ENCODE results near the gene PTEN.

The PTEN gene

DNA sequence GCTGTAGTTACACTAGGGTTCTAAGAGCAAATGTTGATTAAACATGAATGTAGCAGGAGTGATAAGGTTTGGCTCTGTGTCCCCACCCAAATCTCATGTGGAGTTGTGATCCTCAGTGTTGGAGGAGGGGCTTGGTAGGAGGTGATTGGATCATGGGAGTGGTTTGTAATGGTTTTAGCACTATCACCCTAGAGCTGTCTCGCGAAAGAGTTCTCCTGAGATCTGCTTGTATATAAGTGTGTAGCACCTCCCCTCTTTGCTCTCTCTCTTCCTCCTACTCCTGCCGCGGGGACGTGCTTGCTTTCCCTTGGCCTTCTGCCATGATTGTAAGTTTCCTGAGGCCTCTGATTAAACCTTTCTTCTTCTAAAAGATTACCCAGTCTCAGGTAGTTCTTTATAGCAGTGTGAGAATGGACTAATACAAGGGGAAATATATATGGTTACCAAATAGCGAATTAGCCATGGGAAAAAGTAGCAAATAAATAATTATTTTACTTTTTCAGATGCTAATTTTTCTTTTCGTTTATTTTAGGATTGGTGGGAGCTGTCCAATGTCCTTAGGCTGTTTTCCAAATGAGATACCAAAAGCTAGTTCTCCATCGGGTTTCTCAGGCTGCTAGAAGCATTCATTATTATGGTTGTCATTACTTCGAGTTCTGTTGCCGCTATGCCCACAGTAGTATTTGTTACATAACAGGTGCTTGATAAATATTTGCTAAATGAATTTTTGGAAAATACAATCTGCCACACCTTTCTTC is 58.7 kb downstream of the PTEN start:
- Histone ChIP-seq H3K4me3 (ENCODE audit: low read length) (no peak overlapping the region), H3K27me3 (ENCODE audit: control insufficient read depth, insufficient read depth, low read length) (no peaks in the 10 kb centered on the region), H3K9me3 (ENCODE audit: control insufficient read depth, insufficient read depth, low read length) (no peaks in the 10 kb centered on the region), H3K36me3 (ENCODE audit: control insufficient read depth, insufficient read depth, low read length) (no peaks in the 10 kb centered on the region), H3K4me1 (ENCODE audit: control insufficient read depth, insufficient read depth, low read length) (peaks cover 3% of the 10 kb centered on the region; the same call in 1 of the 2 replicates), H3K27ac (ENCODE audit: low read length) (no peak overlapping the region)
- WGBS (ENCODE audit: insufficient coverage, insufficient read length): no CpG with 5 or more reads among the region's 10 CpGs
- DNase-seq (ENCODE audit: low read depth, low spot score): no peak

DNA sequence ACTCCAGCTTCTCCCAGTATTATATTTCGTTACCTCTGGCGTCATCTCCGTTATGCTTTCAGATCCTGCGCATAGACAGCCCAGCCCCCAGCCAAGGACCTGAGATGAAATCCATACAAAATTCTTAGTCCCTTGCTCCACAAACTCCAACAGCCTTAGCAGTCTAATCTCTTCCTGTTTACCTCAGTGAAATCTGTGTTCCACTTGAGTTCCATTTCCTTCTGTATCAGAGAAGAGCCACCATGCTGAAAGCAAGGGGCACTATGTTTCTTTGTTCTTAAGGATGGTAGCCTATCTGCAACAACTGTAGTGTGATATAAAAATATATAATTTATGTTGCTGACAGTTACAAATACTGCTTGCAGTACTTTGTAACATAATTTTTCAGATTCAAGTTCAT is 59.8 kb downstream of the PTEN start:
- no CpG with 5 or more reads among the region's 4 CpGs for WGBS (ENCODE audit: insufficient coverage, insufficient read length)
- Histone ChIP-seq H3K4me1 (ENCODE audit: control insufficient read depth, insufficient read depth, low read length) (peaks cover 3% of the 10 kb centered on the region; the same call in 1 of the 2 replicates), H3K4me3 (ENCODE audit: low read length) (no peak overlapping the region), H3K27me3 (ENCODE audit: control insufficient read depth, insufficient read depth, low read length) (no peaks in the 10 kb centered on the region), H3K36me3 (ENCODE audit: control insufficient read depth, insufficient read depth, low read length) (no peaks in the 10 kb centered on the region), H3K9me3 (ENCODE audit: control insufficient read depth, insufficient read depth, low read length) (no peaks in the 10 kb centered on the region), H3K27ac (ENCODE audit: low read length) (no peak overlapping the region)
- no peak for DNase-seq (ENCODE audit: low read depth, low spot score)

DNA sequence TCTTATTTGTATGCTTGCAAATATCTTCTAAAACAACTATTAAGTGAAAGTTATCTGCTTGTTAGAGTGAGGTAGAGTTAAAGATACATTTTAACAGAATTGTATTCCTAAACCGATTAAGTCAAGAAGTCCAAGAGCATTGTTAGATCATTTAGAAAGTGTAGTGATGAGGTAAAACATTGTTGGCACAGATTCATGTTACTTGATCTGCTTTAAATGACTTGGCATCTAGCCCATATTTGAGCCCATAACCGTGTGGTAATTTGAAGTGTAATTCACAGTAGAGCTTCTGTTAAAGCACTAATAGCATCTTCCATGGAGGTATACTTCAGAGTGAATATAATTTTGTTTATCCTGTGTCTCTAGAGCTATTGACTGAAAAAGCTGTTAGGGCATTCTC is 62.1 kb downstream of the PTEN start:
- no peak overlapping the region for H3K4me3 ChIP-seq (ENCODE audit: low read length)
- no peaks in the 10 kb centered on the region for H3K9me3 ChIP-seq (ENCODE audit: control insufficient read depth, insufficient read depth, low read length)
- H3K27me3 ChIP-seq (ENCODE audit: control insufficient read depth, insufficient read depth, low read length): no peaks in the 10 kb centered on the region
- DNase-seq (ENCODE audit: low read depth, low spot score): no peak
- no peaks in the 10 kb centered on the region for H3K36me3 ChIP-seq (ENCODE audit: control insufficient read depth, insufficient read depth, low read length)
- no CpG with 5 or more reads among the region's 2 CpGs for WGBS (ENCODE audit: insufficient coverage, insufficient read length)
- no peak overlapping the region for H3K27ac ChIP-seq (ENCODE audit: low read length)
- H3K4me1 ChIP-seq (ENCODE audit: control insufficient read depth, insufficient read depth, low read length): peaks cover 3% of the 10 kb centered on the region; the same call in 1 of the 2 replicates

DNA sequence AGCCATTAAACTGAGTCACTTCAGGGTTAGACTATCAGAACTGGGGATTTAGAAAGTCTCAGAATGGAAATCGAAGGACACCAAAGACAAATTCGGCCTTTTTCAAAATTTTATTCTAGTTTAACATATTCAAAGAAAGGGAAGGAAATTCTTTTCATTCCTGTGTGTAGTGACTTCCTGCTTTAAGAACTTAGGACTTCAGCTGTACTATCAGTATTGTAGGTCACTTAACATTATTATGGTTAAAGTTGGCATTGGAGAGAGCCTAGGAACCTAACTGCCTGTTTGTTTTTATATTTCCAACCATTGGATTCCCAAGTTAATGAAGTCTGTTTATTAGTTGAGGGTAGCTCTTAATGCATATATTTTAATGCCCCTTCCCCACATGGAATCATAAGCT is 63.7 kb downstream of the PTEN start:
- Histone ChIP-seq H3K9me3 (ENCODE audit: control insufficient read depth, insufficient read depth, low read length) (no peaks in the 10 kb centered on the region), H3K4me1 (ENCODE audit: control insufficient read depth, insufficient read depth, low read length) (peaks cover 3% of the 10 kb centered on the region; the same call in 1 of the 2 replicates), H3K36me3 (ENCODE audit: control insufficient read depth, insufficient read depth, low read length) (no peaks in the 10 kb centered on the region), H3K4me3 (ENCODE audit: low read length) (no peak overlapping the region), H3K27me3 (ENCODE audit: control insufficient read depth, insufficient read depth, low read length) (no peaks in the 10 kb centered on the region), H3K27ac (ENCODE audit: low read length) (no peak overlapping the region)
- DNase-seq (ENCODE audit: low read depth, low spot score): no peak
- no CpG with 5 or more reads among the region's 2 CpGs for WGBS (ENCODE audit: insufficient coverage, insufficient read length)

DNA sequence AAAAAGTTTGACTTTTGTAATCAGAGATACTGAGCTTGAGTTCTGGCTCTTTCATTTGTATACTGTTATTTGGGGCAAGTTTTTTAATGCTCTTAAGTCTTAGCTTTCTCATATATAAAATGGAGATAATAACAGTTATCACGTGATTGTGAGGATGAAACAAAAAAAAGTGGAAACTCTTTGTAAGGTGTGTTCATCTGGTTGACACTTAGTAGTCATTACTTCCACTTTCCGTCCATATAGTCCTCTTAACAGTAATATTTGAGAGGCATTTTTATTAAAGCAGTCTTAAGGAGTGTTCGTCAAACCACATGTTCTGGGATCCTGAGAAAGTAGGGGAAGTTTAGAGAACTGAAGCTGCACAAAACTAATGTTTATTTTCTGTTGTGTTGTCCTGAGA is 65.6 kb downstream of the PTEN start:
- WGBS (ENCODE audit: insufficient coverage, insufficient read length): no CpG with 5 or more reads among the region's 3 CpGs
- H3K9me3 ChIP-seq (ENCODE audit: control insufficient read depth, insufficient read depth, low read length): no peaks in the 10 kb centered on the region
- DNase-seq (ENCODE audit: low read depth, low spot score): no peak

DNA sequence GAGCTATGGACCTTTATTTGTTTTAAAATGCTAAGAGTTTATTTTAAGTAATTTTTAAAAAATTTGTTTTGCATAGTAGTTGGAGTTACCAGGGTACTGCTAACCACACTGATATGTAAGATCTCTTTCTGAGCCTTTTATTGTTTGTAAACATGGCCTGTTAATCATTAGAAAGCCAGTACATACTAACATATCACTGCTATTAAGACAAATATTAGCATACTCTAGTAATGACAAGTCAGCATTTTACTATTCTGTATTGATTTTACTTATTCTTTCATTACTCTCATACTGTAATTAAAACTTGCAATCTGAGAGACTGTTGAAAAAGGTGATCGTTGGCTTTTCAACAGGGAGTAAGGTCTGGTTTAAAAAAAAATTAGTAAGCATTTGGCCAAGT is 66.7 kb downstream of the PTEN start:
- DNase-seq (ENCODE audit: low read depth, low spot score): no peak
- Histone ChIP-seq H3K4me1 (ENCODE audit: control insufficient read depth, insufficient read depth, low read length) (0 out of 2 replicates have a peak, but pooled peaks cover 1% of the 10 kb centered on the region), H3K27ac (ENCODE audit: low read length) (no peak overlapping the region), H3K4me3 (ENCODE audit: low read length) (no peak overlapping the region), H3K27me3 (ENCODE audit: control insufficient read depth, insufficient read depth, low read length) (no peaks in the 10 kb centered on the region), H3K9me3 (ENCODE audit: control insufficient read depth, insufficient read depth, low read length) (no peaks in the 10 kb centered on the region), H3K36me3 (ENCODE audit: control insufficient read depth, insufficient read depth, low read length) (no peaks in the 10 kb centered on the region)
- no CpG with 5 or more reads among the region's 1 CpG for WGBS (ENCODE audit: insufficient coverage, insufficient read length)

More for the DNA sequence above, 65.6 kb downstream of the PTEN start:
- Histone ChIP-seq H3K4me3 (ENCODE audit: low read length) (no peak overlapping the region), H3K4me1 (ENCODE audit: control insufficient read depth, insufficient read depth, low read length) (0 out of 2 replicates have a peak, but pooled peaks cover 1% of the 10 kb centered on the region), H3K27me3 (ENCODE audit: control insufficient read depth, insufficient read depth, low read length) (no peaks in the 10 kb centered on the region), H3K27ac (ENCODE audit: low read length) (no peak overlapping the region), H3K36me3 (ENCODE audit: control insufficient read depth, insufficient read depth, low read length) (no peaks in the 10 kb centered on the region)

DNA sequence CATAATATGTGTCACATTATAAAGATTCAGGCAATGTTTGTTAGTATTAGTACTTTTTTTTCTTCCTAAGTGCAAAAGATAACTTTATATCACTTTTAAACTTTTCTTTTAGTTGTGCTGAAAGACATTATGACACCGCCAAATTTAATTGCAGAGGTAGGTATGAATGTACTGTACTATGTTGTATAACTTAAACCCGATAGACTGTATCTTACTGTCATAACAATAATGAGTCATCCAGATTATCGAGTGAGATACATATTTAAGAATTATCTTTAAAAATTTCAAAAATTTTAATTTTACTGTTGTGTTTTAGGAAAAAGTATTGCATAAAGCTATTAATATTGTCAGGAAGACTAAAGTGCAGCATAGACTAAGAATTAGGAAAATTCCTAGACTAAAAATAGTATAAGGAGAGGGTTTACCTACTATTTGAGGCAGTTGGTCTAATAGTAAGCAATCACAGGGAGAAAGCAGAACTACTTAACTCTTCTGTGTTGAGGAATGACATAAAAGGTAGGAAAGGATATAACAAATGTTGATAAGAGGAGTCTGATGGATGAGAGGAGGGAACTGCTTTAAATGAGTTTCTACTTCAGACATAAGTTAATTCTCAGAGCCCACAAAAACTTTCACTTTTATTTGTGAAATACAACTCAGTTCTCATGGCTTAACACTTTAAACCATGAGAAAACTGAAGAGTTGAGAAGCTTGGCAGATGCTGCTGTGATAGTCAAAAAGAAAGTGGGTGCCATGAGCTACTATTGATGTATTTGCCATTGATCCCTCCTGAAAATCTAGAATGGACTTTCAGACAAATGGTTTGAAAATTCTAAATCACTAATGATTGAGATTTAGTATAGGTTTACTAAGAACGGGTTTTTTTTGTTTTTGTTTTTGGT is 67.8 kb downstream of the PTEN start:
- Histone ChIP-seq H3K36me3 (ENCODE audit: control insufficient read depth, insufficient read depth, low read length) (no peaks in the 10 kb centered on the region), H3K27me3 (ENCODE audit: control insufficient read depth, insufficient read depth, low read length) (no peaks in the 10 kb centered on the region), H3K9me3 (ENCODE audit: control insufficient read depth, insufficient read depth, low read length) (no peaks in the 10 kb centered on the region), H3K27ac (ENCODE audit: low read length) (no peak overlapping the region), H3K4me1 (ENCODE audit: control insufficient read depth, insufficient read depth, low read length) (0 out of 2 replicates have a peak, but pooled peaks cover 1% of the 10 kb centered on the region), H3K4me3 (ENCODE audit: low read length) (no peak overlapping the region)
- DNase-seq (ENCODE audit: low read depth, low spot score): no peak
- WGBS (ENCODE audit: insufficient coverage, insufficient read length): 100% methylated on average over 1 of the region's 4 CpGs

DNA sequence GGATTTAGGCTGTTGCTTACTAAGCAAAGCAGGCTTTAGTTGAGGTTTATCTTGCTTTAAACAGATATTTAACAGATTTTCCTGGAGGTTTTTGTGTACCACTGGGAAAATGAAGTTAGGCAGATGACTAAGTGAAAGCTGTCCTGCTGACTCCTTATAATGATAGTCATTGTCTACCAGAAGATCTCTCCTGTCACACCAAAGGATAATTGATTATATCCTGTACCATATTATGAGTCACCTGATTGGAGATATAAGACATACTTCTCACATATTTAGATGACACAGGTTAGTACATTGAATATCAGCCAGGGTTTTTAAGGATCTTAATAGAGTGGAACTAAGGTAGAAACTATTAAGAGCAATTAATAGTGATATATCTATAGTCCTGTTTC is 68.4 kb downstream of the PTEN start:
- no peak overlapping the region for H3K27ac ChIP-seq (ENCODE audit: low read length)
- no peaks in the 10 kb centered on the region for H3K9me3 ChIP-seq (ENCODE audit: control insufficient read depth, insufficient read depth, low read length)
- H3K36me3 ChIP-seq (ENCODE audit: control insufficient read depth, insufficient read depth, low read length): no peaks in the 10 kb centered on the region

DNA sequence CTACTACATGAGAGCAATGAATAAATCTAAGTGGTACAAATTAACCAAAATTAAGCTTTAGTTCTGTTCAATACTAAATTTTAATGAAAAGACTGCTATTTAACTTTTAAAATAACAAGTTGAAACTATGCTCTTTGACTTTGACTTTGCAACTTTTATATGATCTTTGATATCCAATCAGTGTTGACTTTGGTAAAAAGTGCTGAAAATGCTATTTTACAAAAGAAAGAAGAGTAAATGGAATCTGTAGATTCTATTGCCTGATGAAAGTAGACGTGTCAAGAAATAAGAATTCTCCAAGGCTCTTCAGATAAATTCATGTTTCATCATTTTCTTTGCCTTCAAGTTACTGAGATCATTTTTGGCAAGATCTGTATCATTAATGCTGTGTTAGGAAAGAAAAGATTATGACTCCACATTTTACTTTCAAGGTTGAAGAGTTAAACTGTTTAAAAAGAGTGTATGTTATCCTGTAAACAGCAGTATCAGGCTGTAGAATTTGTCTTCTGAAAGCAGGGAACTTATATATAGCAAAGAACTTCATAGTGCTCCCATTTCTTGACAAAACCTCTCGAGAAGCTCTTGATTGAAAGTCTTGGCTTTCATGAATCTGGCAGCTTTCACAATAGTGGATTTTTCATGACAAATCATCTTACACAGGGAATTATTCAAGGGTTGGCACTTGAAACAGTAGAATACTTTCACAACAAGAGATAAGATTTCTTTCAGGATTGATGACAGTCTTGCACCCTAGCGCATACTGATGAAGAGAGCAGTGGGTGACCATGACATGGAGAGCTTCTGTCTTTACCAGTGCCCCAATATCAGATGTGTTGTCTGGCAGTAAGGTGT is 72.1 kb downstream of the PTEN start:
- H3K27ac ChIP-seq (ENCODE audit: low read length): no peak overlapping the region
- no CpG with 5 or more reads among the region's 3 CpGs for WGBS (ENCODE audit: insufficient coverage, insufficient read length)
- DNase-seq (ENCODE audit: low read depth, low spot score): no peak
- H3K36me3 ChIP-seq (ENCODE audit: control insufficient read depth, insufficient read depth, low read length): no peaks in the 10 kb centered on the region
- no peaks in the 10 kb centered on the region for H3K27me3 ChIP-seq (ENCODE audit: control insufficient read depth, insufficient read depth, low read length)
- H3K4me3 ChIP-seq (ENCODE audit: low read length): no peak overlapping the region
- no peaks in the 10 kb centered on the region for H3K9me3 ChIP-seq (ENCODE audit: control insufficient read depth, insufficient read depth, low read length)
- H3K4me1 ChIP-seq (ENCODE audit: control insufficient read depth, insufficient read depth, low read length): no peaks in the 10 kb centered on the region

More for the DNA sequence above, 68.4 kb downstream of the PTEN start:
- no peaks in the 10 kb centered on the region for H3K4me1 ChIP-seq (ENCODE audit: control insufficient read depth, insufficient read depth, low read length)
- H3K27me3 ChIP-seq (ENCODE audit: control insufficient read depth, insufficient read depth, low read length): no peaks in the 10 kb centered on the region
- no peak for DNase-seq (ENCODE audit: low read depth, low spot score)
- no peak overlapping the region for H3K4me3 ChIP-seq (ENCODE audit: low read length)

DNA sequence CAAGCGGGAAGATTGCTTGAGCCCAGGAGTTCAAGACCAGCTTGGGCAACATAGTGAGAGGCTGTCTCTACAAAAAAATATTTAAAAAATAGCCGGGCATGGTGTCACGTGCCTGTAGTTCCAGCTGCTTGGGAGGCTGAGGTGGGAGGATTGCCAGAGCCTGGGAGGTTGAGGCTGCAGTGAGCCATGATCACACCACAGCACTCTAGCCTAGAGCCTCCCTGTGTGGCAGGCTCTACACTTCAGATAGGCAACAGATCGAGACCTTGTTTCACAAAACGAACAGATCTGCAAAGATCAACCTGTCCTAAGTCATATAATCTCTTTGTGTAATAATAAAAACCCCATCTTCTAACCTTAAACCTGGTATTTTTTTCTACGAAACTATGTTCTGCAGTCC is 76.8 kb downstream of the PTEN start:
- no peak overlapping the region for H3K27ac ChIP-seq (ENCODE audit: low read length)
- no peak overlapping the region for H3K4me3 ChIP-seq (ENCODE audit: low read length)
- no peaks in the 10 kb centered on the region for H3K27me3 ChIP-seq (ENCODE audit: control insufficient read depth, insufficient read depth, low read length)
- no peaks in the 10 kb centered on the region; the same call in 1 of the 2 replicates for H3K36me3 ChIP-seq (ENCODE audit: control insufficient read depth, insufficient read depth, low read length)
- H3K4me1 ChIP-seq (ENCODE audit: control insufficient read depth, insufficient read depth, low read length): no peaks in the 10 kb centered on the region
- WGBS (ENCODE audit: insufficient coverage, insufficient read length): 100% methylated on average over 1 of the region's 6 CpGs
- DNase-seq (ENCODE audit: low read depth, low spot score): no peak
- H3K9me3 ChIP-seq (ENCODE audit: control insufficient read depth, insufficient read depth, low read length): no peaks in the 10 kb centered on the region

Measured in iPS DF 6.9 (cell line).